Fibroblast of pulmonary artery (primary cell): ENCODE data around the gene CLN3.
"Not testable (repeated sequence)": the region's sequence is repeated elsewhere in the genome, so short reads cannot be mapped to it uniquely, and the experiment has no call there.

ENCODE experiments used
- DNase-seq: peaks from one replicate; pipeline ENCODE4 v3.0.0-alpha.2; 2010; ENCODE audit warnings: low read depth
- H3K4me3 ChIP-seq: replicated peaks from 2 replicates; pipeline ENCODE4 v1.5.1; 2011; ENCODE audit warnings: low read depth, mild to moderate bottlenecking, control low read depth, low read length, moderate library complexity
- CTCF ChIP-seq: IDR thresholded peaks from 2 replicates; pipeline ENCODE4 v1.5.1; 2011; ENCODE audit warnings: mild to moderate bottlenecking, control low read depth, low read length, inconsistent platforms; ENCODE audit errors: missing control alignments

The CLN3 gene

GRCh38 chr16:28532940-28533647, 41.2 kb upstream of the CLN3 start:
- no peak for TF ChIP-seq CTCF
- no peak for DNase-seq
- H3K4me3 ChIP-seq = no peak overlapping the region

GRCh38 chr16:28531777-28532744, 40.2 kb upstream of the CLN3 start:
- H3K4me3 ChIP-seq = no peak overlapping the region
- TF ChIP-seq CTCF = no peak
- no peak for DNase-seq

GRCh38 chr16:28529124-28529523, 37.2 kb upstream of the CLN3 start:
- no peak for DNase-seq
- no peak for TF ChIP-seq CTCF
- H3K4me3 ChIP-seq = no peak overlapping the region

- DNase-seq = no peak
Observed at GRCh38 chr16:28528463-28528867, 36.6 kb upstream of the CLN3 start.

GRCh38 chr16:28527985-28528384, 36.1 kb upstream of the CLN3 start:
- TF ChIP-seq CTCF = no peak
- DNase-seq = no peak

More at GRCh38 chr16:28528463-28528867, 36.6 kb upstream of the CLN3 start:
- no peak overlapping the region for H3K4me3 ChIP-seq
- no peak for TF ChIP-seq CTCF

GRCh38 chr16:28527100-28527785, 35.4 kb upstream of the CLN3 start:
- DNase-seq, H3K4me3 ChIP-seq: not testable (repeated sequence)

More at GRCh38 chr16:28527985-28528384, 36.1 kb upstream of the CLN3 start:
- no peak overlapping the region for H3K4me3 ChIP-seq
